CD4-positive, CD25-positive, alpha-beta regulatory T cell (primary cell): Measurements from ENCODE around the gene RSPO3. TPM values are rescaled to one million over a fixed set of nuclear protein-coding genes. Genes with fewer than 3 reads are reported as not detected.

Experiments used
- ATAC-seq, 2 donors: fragments of 150-1000 bp; cut with Tn5 transposase; one replicate each; pipeline ENCODE4 v1.10.0; 2021; ENCODE audit warnings: low read depth in 2 of 2, moderate number of reproducible peaks in 2 of 2, moderate library complexity in 1 of 2
- DNase-seq, 3 donors: peaks; one replicate each; pipeline versions ENCODE4 v3.0.0 to v3.0.0-alpha.2; 2012 to 2022; ENCODE audit warnings: mixed read lengths in 1 of 3
- H3K27ac ChIP-seq: one replicate; pipeline ENCODE4 v1.7.0; 2013; ENCODE audit warnings: mild to moderate bottlenecking, low read length; ENCODE audit not compliant: insufficient read depth, poor library complexity, severe bottlenecking
- H3K27me3 ChIP-seq: one replicate; pipeline ENCODE4 v1.7.0; 2013; ENCODE audit warnings: low read length; ENCODE audit not compliant: control insufficient read depth, insufficient read depth
- H3K36me3 ChIP-seq: one replicate; pipeline ENCODE4 v1.7.0; 2013; ENCODE audit warnings: mild to moderate bottlenecking, low read length, moderate library complexity; ENCODE audit not compliant: control insufficient read depth, insufficient read depth
- H3K4me1 ChIP-seq: 2 replicates; pipeline ENCODE4 v1.7.0; 2013; ENCODE audit warnings: mild to moderate bottlenecking, low read length; ENCODE audit not compliant: insufficient read depth, control insufficient read depth, poor library complexity, severe bottlenecking
- H3K4me3 ChIP-seq: one replicate; pipeline ENCODE4 v1.7.0; 2013; ENCODE audit warnings: low read depth, mild to moderate bottlenecking, low read length, moderate library complexity
- H3K9me3 ChIP-seq, 2 experiments: 1 replicate in 1 of 2; 2 replicates in 1 of 2; pipeline ENCODE4 v1.7.0; 2013; ENCODE audit warnings: low read length in 2 of 2, mild to moderate bottlenecking in 1 of 2, moderate library complexity in 1 of 2; ENCODE audit not compliant: control insufficient read depth in 2 of 2
- H3K27ac Mint-ChIP-seq, 3 donors: one replicate each; pipeline ENCODE4 v1.8.0; 2020 to 2022; ENCODE audit warnings: mild to moderate bottlenecking in 3 of 3, mixed read lengths in 3 of 3, moderate library complexity in 2 of 3
- H3K27me3 Mint-ChIP-seq: one replicate; pipeline ENCODE4 v1.8.0; 2022; ENCODE audit warnings: mild to moderate bottlenecking, mixed read lengths
- H3K36me3 Mint-ChIP-seq: one replicate; pipeline ENCODE4 v1.8.0; 2020; ENCODE audit warnings: mixed read lengths
- H3K4me1 Mint-ChIP-seq, 4 donors: one replicate each; pipeline ENCODE4 v1.8.0; 2020 to 2022; ENCODE audit warnings: mixed read lengths in 4 of 4, mild to moderate bottlenecking in 1 of 4
- H3K4me3 Mint-ChIP-seq, 4 donors: one replicate each; pipeline ENCODE4 v1.8.0; 2020 to 2022; ENCODE audit warnings: mild to moderate bottlenecking in 4 of 4, mixed read lengths in 4 of 4, moderate library complexity in 3 of 4
- H3K9me3 Mint-ChIP-seq, 7 donors: one replicate each; pipeline ENCODE4 v1.8.0; 2020 to 2022; ENCODE audit warnings: mixed read lengths in 7 of 7, mild to moderate bottlenecking in 3 of 7, moderate library complexity in 2 of 7
- polyA plus RNA-seq, 4 donors: library from polyadenylated mRNA; unstranded; fragments of 300-500 nt; fragmentation: Illumina TruSeq; gene quantifications; one replicate each; pipeline ENCODE4 v1.2.3, GENCODE V29; 2021
- total RNA-seq: library from RNA; stranded (reverse); gene quantifications from one replicate; pipeline ENCODE4 v1.2.3, GENCODE V29; 2022

RSPO3 gene
- total and polyA plus RNA-seq, 5 donors from 2014 or later: not detected

DNA sequence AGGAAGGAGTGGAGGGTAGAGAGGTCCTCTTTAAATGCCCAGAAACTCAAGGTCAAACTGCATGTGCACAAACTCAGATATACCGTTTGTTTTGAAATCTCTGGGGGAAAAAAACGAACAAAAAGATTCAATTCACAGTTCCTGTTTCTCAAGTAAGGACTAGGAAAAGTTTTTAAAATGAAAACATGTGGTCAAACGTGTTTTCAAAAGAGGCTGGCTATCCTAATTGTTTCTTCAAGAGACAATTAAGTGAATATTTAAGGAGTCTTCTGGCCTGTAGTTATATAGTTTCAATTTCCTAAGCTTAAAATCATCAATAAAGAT, 3.1 kb downstream of the RSPO3 start:
- peaks cover 0 to 28% (median 8%) of the 10 kb centered on the region in 4 donors for H3K4me1 Mint-ChIP-seq
- peaks cover 6% of the 10 kb centered on the region for H3K27me3 ChIP-seq

GRCh38 chr6:127124172-127124571, 5.7 kb downstream of the RSPO3 start:
- Histone ChIP-seq H3K9me3 (no peaks in the 10 kb centered on the region), H3K4me1 (peaks cover 8% of the 10 kb centered on the region), H3K27me3 (peaks cover 8% of the 10 kb centered on the region), H3K36me3 (no peaks in the 10 kb centered on the region), H3K4me3 (no peak overlapping the region), H3K27ac (no peak overlapping the region)
- peak overlapping the region in 1 of 3 donors; percentile 52 for H3K27ac Mint-ChIP-seq
- H3K27me3 Mint-ChIP-seq: peaks cover 27% of the 10 kb centered on the region
- ATAC-seq: no peak
- no peak overlapping the region for H3K4me3 Mint-ChIP-seq
- H3K9me3 Mint-ChIP-seq: no peaks in the 10 kb centered on the region
- peaks cover 0 to 15% (median 6%) of the 10 kb centered on the region in 4 donors for H3K4me1 Mint-ChIP-seq
- DNase-seq: no peak
- H3K36me3 Mint-ChIP-seq: no peaks in the 10 kb centered on the region

More for the DNA sequence above, 3.1 kb downstream of the RSPO3 start:
- Mint-ChIP-seq H3K9me3 (no peaks in the 10 kb centered on the region), H3K27me3 (peaks cover 42% of the 10 kb centered on the region), H3K27ac (peak overlapping the region in 1 of 3 donors; percentile 67), H3K4me3 (peak overlapping the region in 1 of 4 donors; percentile 72), H3K36me3 (no peaks in the 10 kb centered on the region)
- ATAC-seq (no peak), DNase-seq (no peak)
- Histone ChIP-seq H3K36me3 (no peaks in the 10 kb centered on the region), H3K4me3 (no peak overlapping the region), H3K4me1 (peaks cover 11% of the 10 kb centered on the region), H3K9me3 (no peaks in the 10 kb centered on the region), H3K27ac (no peak overlapping the region)

DNA sequence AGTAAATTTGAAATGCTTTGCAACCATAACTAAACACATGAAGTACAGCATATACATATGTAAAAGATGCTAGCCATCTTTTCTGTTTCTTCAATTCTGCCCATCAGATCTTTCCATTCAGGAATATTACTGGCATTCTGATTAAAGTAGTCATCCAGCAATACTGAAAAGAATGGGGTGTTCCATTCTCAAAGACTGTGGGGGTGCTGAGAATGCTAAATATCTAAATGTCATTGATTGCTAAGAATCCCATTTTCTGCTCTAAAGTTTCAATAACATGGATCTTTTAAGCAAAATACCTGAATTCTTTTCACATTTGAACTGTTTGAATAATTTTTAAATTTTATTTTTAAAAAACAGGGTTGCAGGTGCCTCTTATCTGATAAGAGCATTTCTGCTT, 6.2 kb downstream of the RSPO3 start:
- Mint-ChIP-seq H3K4me1 (peaks cover 0 to 15% (median 6%) of the 10 kb centered on the region in 4 donors), H3K27me3 (peaks cover 27% of the 10 kb centered on the region)

DNA sequence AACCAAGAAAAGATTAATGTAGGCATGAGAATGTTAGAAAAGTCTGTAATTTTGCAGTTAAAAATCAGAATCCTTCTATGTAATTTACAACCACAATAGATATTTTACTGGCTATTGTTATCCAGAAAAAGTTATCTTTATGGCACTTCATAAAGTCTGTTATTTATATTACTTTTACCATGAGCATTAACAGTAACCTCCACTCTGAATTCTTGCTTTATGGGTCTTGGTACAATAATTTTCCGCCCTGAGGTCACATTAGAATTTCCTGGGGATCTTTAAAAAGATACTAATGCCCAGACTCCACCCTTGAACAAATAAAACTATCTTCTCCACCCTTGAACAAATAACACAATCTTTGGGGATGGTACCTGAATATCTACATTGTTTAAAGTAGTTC, 9.6 kb downstream of the RSPO3 start:
- Histone ChIP-seq H3K9me3 (no peaks in the 10 kb centered on the region), H3K27me3 (peaks cover 3% of the 10 kb centered on the region), H3K4me1 (no peaks in the 10 kb centered on the region), H3K27ac (no peak overlapping the region), H3K4me3 (no peak overlapping the region), H3K36me3 (no peaks in the 10 kb centered on the region)
- Mint-ChIP-seq H3K4me1 (no peaks in the 10 kb centered on the region), H3K27me3 (peaks cover 13% of the 10 kb centered on the region), H3K9me3 (no peaks in the 10 kb centered on the region), H3K36me3 (no peaks in the 10 kb centered on the region), H3K4me3 (no peak overlapping the region), H3K27ac (no peak overlapping the region)
- no peak for ATAC-seq
- DNase-seq: no peak

More for the DNA sequence above, 6.2 kb downstream of the RSPO3 start:
- H3K9me3 Mint-ChIP-seq: no peaks in the 10 kb centered on the region
- no peak overlapping the region for H3K4me3 Mint-ChIP-seq
- Histone ChIP-seq H3K4me3 (no peak overlapping the region), H3K9me3 (no peaks in the 10 kb centered on the region), H3K4me1 (peaks cover 3% of the 10 kb centered on the region), H3K27me3 (peaks cover 8% of the 10 kb centered on the region), H3K27ac (no peak overlapping the region), H3K36me3 (no peaks in the 10 kb centered on the region)
- H3K27ac Mint-ChIP-seq: no peak overlapping the region
- H3K36me3 Mint-ChIP-seq: no peaks in the 10 kb centered on the region
- ATAC-seq (no peak), DNase-seq (no peak)

DNA sequence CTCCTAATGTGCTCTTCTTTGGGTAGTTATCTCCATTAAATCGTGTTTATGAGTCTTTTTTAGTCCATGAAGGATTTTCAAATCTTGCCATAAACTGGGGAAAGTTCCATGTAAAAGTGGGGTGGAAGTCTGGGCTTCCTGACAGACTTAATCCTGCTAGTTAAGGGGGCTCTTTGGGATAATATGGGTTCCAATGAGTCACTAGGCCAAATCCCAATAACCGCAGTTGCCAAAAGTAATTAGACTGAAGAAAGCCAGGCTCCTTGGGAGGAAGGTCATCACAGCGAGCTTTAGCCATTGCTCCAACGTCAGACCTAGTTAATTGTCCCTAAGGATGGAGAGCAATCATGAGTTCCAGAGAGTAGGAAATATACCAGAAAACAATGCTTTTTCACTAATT, 10.8 kb downstream of the RSPO3 start:
- Histone ChIP-seq H3K36me3 (no peaks in the 10 kb centered on the region), H3K9me3 (no peaks in the 10 kb centered on the region), H3K27ac (no peak overlapping the region), H3K4me1 (no peaks in the 10 kb centered on the region), H3K27me3 (peaks cover 3% of the 10 kb centered on the region), H3K4me3 (no peak overlapping the region)
- ATAC-seq: no peak
- Mint-ChIP-seq H3K27me3 (peaks cover 13% of the 10 kb centered on the region), H3K4me1 (no peaks in the 10 kb centered on the region), H3K9me3 (no peaks in the 10 kb centered on the region), H3K27ac (no peak overlapping the region), H3K4me3 (no peak overlapping the region), H3K36me3 (no peaks in the 10 kb centered on the region)
- no peak for DNase-seq

DNA sequence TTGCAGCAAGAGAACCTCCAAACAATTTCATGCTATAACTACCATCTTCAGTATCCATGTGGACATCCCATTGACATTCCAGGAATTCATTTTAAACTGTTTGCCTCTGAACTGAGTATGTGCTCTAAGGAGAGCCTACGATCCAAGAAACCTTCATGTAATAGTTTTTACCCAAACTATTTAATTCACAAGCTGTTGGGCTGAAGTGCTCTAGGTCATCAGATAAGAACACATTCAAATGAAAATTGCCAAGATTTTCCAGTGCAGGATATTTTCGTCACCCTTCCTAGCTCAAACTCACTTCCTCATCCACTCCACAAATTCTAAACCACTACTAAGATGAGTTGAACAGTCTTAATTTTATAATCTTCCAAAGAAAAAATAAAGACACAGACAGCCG, 12.8 kb downstream of the RSPO3 start:
- no peak for DNase-seq
- Histone ChIP-seq H3K4me1 (no peaks in the 10 kb centered on the region), H3K4me3 (no peak overlapping the region), H3K9me3 (no peaks in the 10 kb centered on the region), H3K27ac (no peak overlapping the region), H3K27me3 (peaks cover 3% of the 10 kb centered on the region), H3K36me3 (no peaks in the 10 kb centered on the region)
- Mint-ChIP-seq H3K27ac (no peak overlapping the region), H3K36me3 (no peaks in the 10 kb centered on the region), H3K4me3 (no peak overlapping the region), H3K9me3 (peaks cover 0 to 1% (median 0%) of the 10 kb centered on the region in 7 donors), H3K4me1 (no peaks in the 10 kb centered on the region), H3K27me3 (peaks cover 13% of the 10 kb centered on the region)
- ATAC-seq: no peak

DNA sequence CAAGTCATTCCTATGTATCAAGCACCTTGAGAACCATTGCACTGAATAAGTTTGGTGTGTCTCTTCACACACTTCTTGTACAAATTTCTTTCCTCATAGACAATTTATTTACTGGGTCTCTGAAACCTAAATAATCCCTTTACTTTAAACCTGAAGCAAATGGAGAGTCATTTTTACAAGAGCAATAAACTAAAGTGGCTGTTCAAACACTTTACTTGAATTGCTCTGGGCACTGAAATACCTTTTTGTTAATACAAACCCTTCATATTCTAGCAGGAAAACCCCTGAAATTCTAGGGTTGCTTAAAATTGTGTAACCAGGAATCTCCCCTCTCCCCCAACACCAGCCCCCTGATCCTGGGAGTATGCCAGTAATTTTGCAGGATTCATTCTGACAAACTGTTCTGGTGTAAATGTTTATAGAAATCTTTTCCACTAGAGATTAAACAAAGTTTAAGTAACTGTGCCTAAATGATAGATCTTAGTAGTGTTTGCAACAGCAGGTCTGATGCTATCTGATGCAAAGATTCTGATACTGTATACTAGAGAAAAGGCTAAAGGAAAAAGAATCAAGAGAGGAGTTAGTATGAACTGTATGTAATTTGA, 13.4 kb downstream of the RSPO3 start:
- no peaks in the 10 kb centered on the region for H3K36me3 Mint-ChIP-seq
- H3K27ac ChIP-seq: no peak overlapping the region
- peaks cover 3% of the 10 kb centered on the region for H3K27me3 ChIP-seq
- H3K9me3 ChIP-seq: no peaks in the 10 kb centered on the region
- no peak overlapping the region for H3K27ac Mint-ChIP-seq
- H3K4me1 Mint-ChIP-seq: no peaks in the 10 kb centered on the region
- peaks cover 0 to 1% (median 0%) of the 10 kb centered on the region in 7 donors for H3K9me3 Mint-ChIP-seq
- no peak overlapping the region for H3K4me3 ChIP-seq
- H3K36me3 ChIP-seq: no peaks in the 10 kb centered on the region
- H3K4me1 ChIP-seq: no peaks in the 10 kb centered on the region
- ATAC-seq (no peak), DNase-seq (no peak)
- H3K4me3 Mint-ChIP-seq: no peak overlapping the region
- peaks cover 8% of the 10 kb centered on the region for H3K27me3 Mint-ChIP-seq

GRCh38 chr6:127134136-127134535, 15.7 kb downstream of the RSPO3 start:
- Mint-ChIP-seq H3K4me3 (no peak overlapping the region), H3K36me3 (no peaks in the 10 kb centered on the region), H3K9me3 (peaks cover 0 to 1% (median 0%) of the 10 kb centered on the region in 7 donors), H3K27ac (no peak overlapping the region), H3K27me3 (peaks cover 4% of the 10 kb centered on the region), H3K4me1 (no peaks in the 10 kb centered on the region)
- no peak for DNase-seq
- H3K27me3 ChIP-seq: no peaks in the 10 kb centered on the region
- H3K4me3 ChIP-seq: no peak overlapping the region
- no peaks in the 10 kb centered on the region for H3K36me3 ChIP-seq
- no peaks in the 10 kb centered on the region for H3K4me1 ChIP-seq
- no peak overlapping the region for H3K27ac ChIP-seq
- H3K9me3 ChIP-seq: no peaks in the 10 kb centered on the region
- no peak for ATAC-seq
